CD4-positive, alpha-beta T cell (primary cell): ENCODE results near the gene RIPK1. TPM values are rescaled to one million over a fixed set of nuclear protein-coding genes. Genes with fewer than 3 reads are reported as not detected.
"Not testable (repeated sequence)": the region's sequence is repeated elsewhere in the genome, so short reads cannot be mapped to it uniquely, and the experiment has no call there.

Source experiments
- ATAC-seq: fragments of 200-7000 bp; cut with Tn5 transposase; one replicate; pipeline ENCODE4 v1.10.0; 2022; ENCODE audit warnings: mild to moderate bottlenecking; ENCODE audit not compliant: poor library complexity
- CTCF ChIA-PET: fragments of 350-600 bp; sonication (Branson Sonifier 250); formaldehyde crosslinking; loops from one replicate; lab custom pipeline; 2021; ENCODE audit warnings: antibody characterized with exemption, inconsistent platforms; lab: Charles Lee
- POLR2A ChIA-PET: fragments of 350-600 bp; sonication (Branson Sonifier 250); formaldehyde crosslinking; loops from one replicate; lab custom pipeline; 2021; ENCODE audit warnings: antibody characterized with exemption, inconsistent platforms; lab: Charles Lee
- DNase-seq, 14 experiments: peaks; one replicate each; pipeline ENCODE4 v3.0.0-alpha.2; 2013 to 2020; ENCODE audit warnings: mixed read lengths in 2 of 14
- H3K27ac ChIP-seq, 2 donors: one replicate each; pipeline versions ENCODE4 v1.5.1 to v1.7.0; 2013; ENCODE audit warnings: low read length in 2 of 2, low read depth in 1 of 2, mild to moderate bottlenecking in 1 of 2
- H3K27me3 ChIP-seq, 2 experiments: 1 replicate in 1 of 2; 2 replicates in 1 of 2; pipeline versions ENCODE4 v1.6.1 to v1.7.0; 2013; ENCODE audit warnings: low read length in 2 of 2, control low read depth in 1 of 2, mild to moderate bottlenecking in 1 of 2, moderate library complexity in 1 of 2; ENCODE audit not compliant: insufficient read depth in 2 of 2, control insufficient read depth in 1 of 2
- H3K36me3 ChIP-seq: one replicate; pipeline ENCODE4 v1.6.1; 2013; ENCODE audit warnings: low read length, control low read depth; ENCODE audit not compliant: insufficient read depth
- H3K4me1 ChIP-seq: one replicate; pipeline ENCODE4 v1.6.1; 2013; ENCODE audit warnings: low read length, control low read depth; ENCODE audit not compliant: insufficient read depth
- H3K4me3 ChIP-seq: one replicate; pipeline ENCODE4 v1.5.1; 2013; ENCODE audit warnings: mild to moderate bottlenecking, low read length, moderate library complexity
- H3K9me3 ChIP-seq, 2 experiments: 1 replicate in 1 of 2; 2 replicates in 1 of 2; pipeline versions ENCODE4 v1.6.1 to v1.7.0; 2013; ENCODE audit warnings: low read length in 2 of 2, mild to moderate bottlenecking in 2 of 2, control low read depth in 1 of 2, moderate library complexity in 1 of 2; ENCODE audit not compliant: control insufficient read depth in 1 of 2, insufficient read depth in 1 of 2
- H3K27ac Mint-ChIP-seq: one replicate; pipeline ENCODE4 v1.8.0; 2020; ENCODE audit warnings: mixed read lengths
- H3K27me3 Mint-ChIP-seq: one replicate; pipeline ENCODE4 v1.8.0; 2021; ENCODE audit warnings: mixed read lengths
- H3K36me3 Mint-ChIP-seq: one replicate; pipeline ENCODE4 v1.8.0; 2021; ENCODE audit warnings: low read depth, mixed read lengths
- H3K4me1 Mint-ChIP-seq: one replicate; pipeline ENCODE4 v1.8.0; 2021; ENCODE audit warnings: low read depth, mixed read lengths
- H3K4me3 Mint-ChIP-seq: one replicate; pipeline ENCODE4 v1.8.0; 2020; ENCODE audit warnings: mild to moderate bottlenecking, mixed read lengths
- H3K9me3 Mint-ChIP-seq: one replicate; pipeline ENCODE4 v1.8.0; 2020; ENCODE audit warnings: mixed read lengths
- CTCF ChIP-seq: fragments of 200-600 bp; IDR thresholded peaks from one replicate; pipeline ENCODE4 v1.8.0; 2022; ENCODE audit warnings: antibody characterized with exemption, mild to moderate bottlenecking
- intact Hi-C, 2 experiments: fragments of 100-400 bp; cut with DNase I in 1 of 2; cut with micrococcal nuclease in 1 of 2; formaldehyde crosslinking; loops; one replicate each; pipeline versions ENCODE4 v1.15.1 to v1.9.0; 2023 to 2025; cut with DNase I, micrococcal nuclease
- total RNA-seq, 174 experiments: library from RNA in 2 of 174; stranded (reverse) in 2 of 174; gene quantifications; one replicate each; pipeline ENCODE4 v1.2.3 and lab custom pipeline; 2021 to 2026

Gene RIPK1
- total RNA-seq, 2 experiments from 2014 or later, result 17.2 to 17.3 TPM

GRCh38 chr6:3075772-3076113, 7.4 kb downstream of the RIPK1 start:
- DNase-seq, result no peak
- TF ChIP-seq CTCF, result no peak
- H3K36me3 Mint-ChIP-seq, result peaks cover 74% of the 10 kb centered on the region
- no peaks in the 10 kb centered on the region for H3K9me3 Mint-ChIP-seq
- no peaks in the 10 kb centered on the region for H3K27me3 Mint-ChIP-seq
- ChIA-PET CTCF (no interaction called here), POLR2A (interaction anchor here (1.2 to 2.3 kb wide), 4 partner anchors 8 to 86 kb away, joined by 3 to 10 read pairs (median 8); partner anchors contain the start of genes BPHL and RIPK1)
- intact Hi-C loops, result no loop called here
- H3K9me3 ChIP-seq, result no peaks in the 10 kb centered on the region
- peak overlapping the region; percentile 13 for H3K27ac Mint-ChIP-seq
- peaks cover 61% of the 10 kb centered on the region for H3K36me3 ChIP-seq
- peak overlapping the region; percentile 57 for H3K4me3 Mint-ChIP-seq
- no peak overlapping the region for H3K27ac ChIP-seq
- H3K4me1 ChIP-seq, result peaks cover 44% of the 10 kb centered on the region
- no peak overlapping the region for H3K4me3 ChIP-seq
- no peaks in the 10 kb centered on the region for H3K27me3 ChIP-seq
- peaks cover 67% of the 10 kb centered on the region for H3K4me1 Mint-ChIP-seq
- ATAC-seq, result no peak

- H3K27ac Mint-ChIP-seq, result peak overlapping the region; percentile 13
- peaks cover 66% of the 10 kb centered on the region for H3K36me3 ChIP-seq
- ATAC-seq, result no peak
- no peak overlapping the region for H3K4me3 ChIP-seq
- POLR2A ChIA-PET, result interaction anchor here (1.5 to 1.9 kb wide), 2 partner anchors 8 to 13 kb away, joined by 5 to 10 read pairs; partner anchors contain the start of gene RIPK1
- H3K4me1 Mint-ChIP-seq, result peaks cover 66% of the 10 kb centered on the region
- H3K27ac ChIP-seq, result no peak overlapping the region
- no peaks in the 10 kb centered on the region for H3K27me3 ChIP-seq
- intact Hi-C loops, result no loop called here
- no peak overlapping the region for H3K4me3 Mint-ChIP-seq
- peaks cover 41% of the 10 kb centered on the region for H3K4me1 ChIP-seq
- H3K36me3 Mint-ChIP-seq, result peaks cover 74% of the 10 kb centered on the region
- TF ChIP-seq CTCF, result no peak
- DNase-seq, result no peak
- H3K9me3 Mint-ChIP-seq, result no peaks in the 10 kb centered on the region
- no peaks in the 10 kb centered on the region for H3K27me3 Mint-ChIP-seq
- no peaks in the 10 kb centered on the region for H3K9me3 ChIP-seq
- CTCF ChIA-PET, result no interaction called here
Measured at GRCh38 chr6:3076320-3076719, 8.0 kb downstream of the RIPK1 start.

- ATAC-seq (no peak), DNase-seq (no peak)
- Mint-ChIP-seq H3K27ac (no peak overlapping the region), H3K4me1 (peaks cover 57% of the 10 kb centered on the region), H3K27me3 (no peaks in the 10 kb centered on the region), H3K36me3 (peaks cover 78% of the 10 kb centered on the region), H3K9me3 (no peaks in the 10 kb centered on the region), H3K4me3 (no peak overlapping the region)
- peaks cover 40% of the 10 kb centered on the region for H3K4me1 ChIP-seq
- no peak overlapping the region for H3K4me3 ChIP-seq
- POLR2A ChIA-PET, result no interaction called here
- CTCF ChIA-PET, result no interaction called here
- intact Hi-C loops, result no loop called here
- H3K27me3 ChIP-seq, result no peaks in the 10 kb centered on the region
- H3K36me3 ChIP-seq, result peaks cover 69% of the 10 kb centered on the region
- no peaks in the 10 kb centered on the region for H3K9me3 ChIP-seq
- H3K27ac ChIP-seq, result no peak overlapping the region
- TF ChIP-seq CTCF, result no peak
Measured at GRCh38 chr6:3077430-3077829, 9.1 kb downstream of the RIPK1 start.

GRCh38 chr6:3078952-3079351, 10.7 kb downstream of the RIPK1 start:
- ATAC-seq, H3K27me3 Mint-ChIP-seq, H3K4me3 Mint-ChIP-seq, H3K27ac ChIP-seq, H3K4me3 ChIP-seq, POLR2A ChIA-PET, H3K9me3 ChIP-seq, CTCF ChIA-PET, DNase-seq, H3K27me3 ChIP-seq, intact Hi-C loops, H3K9me3 Mint-ChIP-seq, H3K27ac Mint-ChIP-seq: not testable (repeated sequence)
- Histone ChIP-seq H3K36me3 (peaks cover 71% of the 10 kb centered on the region), H3K4me1 (peaks cover 30% of the 10 kb centered on the region)
- Mint-ChIP-seq H3K4me1 (peaks cover 51% of the 10 kb centered on the region), H3K36me3 (peaks cover 87% of the 10 kb centered on the region)
